Common myeloid progenitor, CD34-positive (primary cell): ENCODE data around the gene DMRT2.
A peak's percentile ranks its signal among the peaks of the same experiment; 100 is the strongest.

Experiments
- CTCF ChIA-PET: fragments of 350-600 bp; sonication (Branson Sonifier 250); formaldehyde crosslinking; loops from one replicate; lab custom pipeline; 2021; ENCODE audit warnings: antibody characterized with exemption; lab: Charles Lee
- POLR2A ChIA-PET: fragments of 350-600 bp; sonication (Branson Sonifier 250); formaldehyde crosslinking; loops from one replicate; lab custom pipeline; 2021; ENCODE audit warnings: antibody characterized with exemption; lab: Charles Lee
- DNase-seq, 3 donors: peaks; one replicate each; pipeline versions ENCODE4 v3.0.0 to v3.0.0-alpha.2; 2013
- H3K27ac ChIP-seq, 2 experiments: 1 replicate in 1 of 2; 2 replicates in 1 of 2; pipeline ENCODE4 v1.7.0; 2013; ENCODE audit warnings: inconsistent platforms in 2 of 2, low read length in 2 of 2, mild to moderate bottlenecking in 2 of 2, low read depth in 1 of 2, moderate library complexity in 1 of 2; ENCODE audit not compliant: severe bottlenecking in 2 of 2, insufficient read depth in 1 of 2, poor library complexity in 1 of 2
- H3K27me3 ChIP-seq, 5 experiments: replicated peaks in 2 of 5; 1 replicate in 3 of 5; 2 replicates in 2 of 5; pipeline versions ENCODE4 v1.6.1 to v1.7.0; 2013; ENCODE audit warnings: low read length in 4 of 5, mild to moderate bottlenecking in 2 of 5, moderate library complexity in 2 of 5, inconsistent platforms in 1 of 5; ENCODE audit not compliant: insufficient read depth in 5 of 5, control insufficient read depth in 4 of 5
- H3K36me3 ChIP-seq, 4 experiments: 1 replicate in 2 of 4; 2 replicates in 2 of 4; pipeline versions ENCODE4 v1.6.1 to v1.7.0; 2013; ENCODE audit warnings: low read length in 3 of 4, control low read depth in 1 of 4, mild to moderate bottlenecking in 1 of 4; ENCODE audit not compliant: control insufficient read depth in 4 of 4, insufficient read depth in 4 of 4
- H3K4me1 ChIP-seq, 4 experiments: 1 replicate in 3 of 4; 2 replicates in 1 of 4; pipeline versions ENCODE4 v1.6.1 to v1.7.1; 2013; ENCODE audit warnings: low read length in 3 of 4, mild to moderate bottlenecking in 3 of 4, control low read depth in 1 of 4, inconsistent platforms in 1 of 4, moderate library complexity in 1 of 4; ENCODE audit not compliant: control insufficient read depth in 4 of 4, insufficient read depth in 4 of 4; ENCODE audit errors: control extremely low read depth in 1 of 4
- H3K4me3 ChIP-seq, 7 experiments: 1 replicate in 4 of 7; 2 replicates in 3 of 7; pipeline versions ENCODE4 v1.5.1 to v1.7.0; 2013; ENCODE audit warnings: mild to moderate bottlenecking in 7 of 7, low read length in 6 of 7, moderate library complexity in 6 of 7, inconsistent platforms in 2 of 7, low read depth in 2 of 7, control low read depth in 1 of 7; ENCODE audit not compliant: insufficient read depth in 4 of 7, control insufficient read depth in 1 of 7; ENCODE audit errors: extremely low read depth in 1 of 7
- H3K9me3 ChIP-seq, 5 experiments: 1 replicate in 4 of 5; 2 replicates in 1 of 5; pipeline versions ENCODE4 v1.6.1 to v1.7.1; 2013; ENCODE audit warnings: low read length in 4 of 5, mild to moderate bottlenecking in 2 of 5, inconsistent platforms in 1 of 5, low read depth in 1 of 5, moderate library complexity in 1 of 5; ENCODE audit not compliant: control insufficient read depth in 4 of 5, insufficient read depth in 2 of 5; ENCODE audit errors: control extremely low read depth in 1 of 5
- WGBS: methylation state at CpG from one replicate; pipeline ENCODE4 v1.1.5; 2013; ENCODE audit not compliant: insufficient coverage; 5-methylcytosine and 5-hydroxymethylcytosine counted together

Gene DMRT2

DNA sequence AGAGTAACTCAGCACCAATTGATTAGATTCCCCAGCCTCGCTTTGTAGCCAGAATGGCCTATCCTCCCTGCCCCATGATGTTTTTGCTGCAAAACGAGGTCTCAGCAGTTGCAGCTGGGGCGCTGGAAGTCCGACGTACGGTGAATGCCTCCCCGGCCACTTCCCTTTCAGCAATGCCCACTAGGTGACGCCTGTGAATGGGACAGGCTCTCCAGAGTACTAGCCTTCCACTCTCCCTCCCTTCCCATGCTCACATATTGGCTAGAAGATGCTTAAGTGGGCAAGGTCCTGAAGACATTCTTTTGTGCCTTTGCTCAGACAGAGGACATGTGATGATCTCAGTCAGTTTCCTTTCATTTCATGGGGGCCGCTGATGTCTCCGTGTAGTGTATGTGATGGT is 50.8 kb downstream of the DMRT2 start:
- Histone ChIP-seq H3K27ac (no peak overlapping the region), H3K4me3 (no peak overlapping the region), H3K9me3 (peaks cover 0 to 2% (median 0%) of the 10 kb centered on the region in 5 experiments), H3K36me3 (no peaks in the 10 kb centered on the region), H3K4me1 (no peaks in the 10 kb centered on the region), H3K27me3 (peaks cover 0 to 23% (median 9%) of the 10 kb centered on the region in 5 experiments)
- ChIA-PET CTCF (interaction anchor here (0.9 to 1.7 kb wide), 3 partner anchors 10 to 15 kb away, joined by 3 to 5 read pairs (median 5); no protein-coding TSS in a partner anchor), POLR2A (no interaction called here)
- DNase-seq: peak; percentile 4 to 28 (median 21)
- WGBS: 22% methylated on average over 10 of the region's 10 CpGs

DNA sequence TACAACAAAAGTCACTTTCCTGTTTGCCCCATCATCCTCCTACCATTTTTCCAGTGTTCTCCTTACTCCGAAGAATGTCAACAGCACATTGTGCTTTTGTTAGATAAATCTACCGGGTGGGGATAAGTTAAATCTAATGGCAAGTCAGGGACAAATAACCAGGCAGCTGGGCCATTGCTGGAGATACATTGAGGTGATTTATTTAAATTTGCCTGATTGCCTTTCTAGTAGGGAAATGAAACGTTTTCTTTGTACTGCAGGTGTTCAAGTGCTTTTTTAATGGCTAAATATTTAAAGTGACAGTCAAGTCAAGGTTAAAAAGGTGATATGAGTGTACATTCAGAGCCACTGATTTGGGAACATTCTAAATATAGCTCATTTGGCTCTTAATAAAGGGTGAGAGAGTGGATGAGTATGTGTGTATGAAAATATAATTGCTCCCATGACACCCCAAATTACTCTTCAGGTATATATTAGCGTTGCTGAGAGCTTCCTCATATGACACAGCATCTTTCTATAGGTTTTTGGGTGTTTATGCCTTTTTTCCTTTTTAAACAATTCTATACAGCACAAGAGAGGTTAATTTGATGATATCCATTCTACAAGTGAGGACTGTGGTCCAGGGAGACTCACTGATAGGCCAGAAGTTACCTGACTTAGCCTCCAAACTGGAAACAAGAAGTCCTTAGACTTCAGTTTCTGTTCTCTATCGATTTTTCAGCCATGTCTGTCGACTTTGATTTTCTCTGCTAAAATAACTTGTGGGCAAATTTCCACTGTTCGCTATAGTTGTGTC is 51.9 kb downstream of the DMRT2 start:
- no peak overlapping the region for H3K4me3 ChIP-seq
- no peak overlapping the region for H3K27ac ChIP-seq
- H3K27me3 ChIP-seq: peaks cover 0 to 23% (median 9%) of the 10 kb centered on the region in 5 experiments
- H3K36me3 ChIP-seq: no peaks in the 10 kb centered on the region
- no peaks in the 10 kb centered on the region for H3K4me1 ChIP-seq
- ChIA-PET CTCF (interaction anchor here (1.4 kb wide), 1 partner anchor 9 kb away, joined by 5 read pairs; no protein-coding TSS in a partner anchor), POLR2A (no interaction called here)
- WGBS: 77% methylated on average over 6 of the region's 7 CpGs
- peaks cover 0 to 2% (median 0%) of the 10 kb centered on the region in 5 experiments for H3K9me3 ChIP-seq
- DNase-seq: no peak

- CTCF ChIA-PET: interaction anchor here (1.4 kb wide), 1 partner anchor 8 kb away, joined by 5 read pairs; no protein-coding TSS in a partner anchor
- Histone ChIP-seq H3K27ac (no peak overlapping the region), H3K4me1 (no peaks in the 10 kb centered on the region), H3K27me3 (peaks cover 0 to 23% (median 9%) of the 10 kb centered on the region in 5 experiments), H3K9me3 (peaks cover 0 to 2% (median 0%) of the 10 kb centered on the region in 5 experiments), H3K4me3 (no peak overlapping the region), H3K36me3 (no peaks in the 10 kb centered on the region)
- no peak for DNase-seq
- POLR2A ChIA-PET: no interaction called here
- WGBS: no CpG with 5 or more reads among the region's 2 CpGs
These were observed 52.4 kb downstream of the DMRT2 start for GRCh38 chr9:1102642-1102970.
